ENCODE measurements around the gene E2F3.

GRCh38 chr6:20534295-20535262, 132.9 kb downstream of the E2F3 start, which contains the start of gene CDKAL1:
- no peak for TF ChIP-seq CTCF (conservative IDR thresholded peaks at IDR 0.05)
- TF ChIP-seq ZFX (IDR thresholded peaks at IDR 0.05), result no peak
